ENCODE data around the gene CSRP1. TPM values are rescaled to one million over a fixed set of nuclear protein-coding genes. Genes with fewer than 3 reads are reported as not detected.
A peak's percentile ranks its signal among the peaks of the same experiment; 100 is the strongest.

CSRP1 gene
- total RNA-seq, 4 donors from 2014 or later = 22.7 to 91.1 (median 68.9) TPM

DNA sequence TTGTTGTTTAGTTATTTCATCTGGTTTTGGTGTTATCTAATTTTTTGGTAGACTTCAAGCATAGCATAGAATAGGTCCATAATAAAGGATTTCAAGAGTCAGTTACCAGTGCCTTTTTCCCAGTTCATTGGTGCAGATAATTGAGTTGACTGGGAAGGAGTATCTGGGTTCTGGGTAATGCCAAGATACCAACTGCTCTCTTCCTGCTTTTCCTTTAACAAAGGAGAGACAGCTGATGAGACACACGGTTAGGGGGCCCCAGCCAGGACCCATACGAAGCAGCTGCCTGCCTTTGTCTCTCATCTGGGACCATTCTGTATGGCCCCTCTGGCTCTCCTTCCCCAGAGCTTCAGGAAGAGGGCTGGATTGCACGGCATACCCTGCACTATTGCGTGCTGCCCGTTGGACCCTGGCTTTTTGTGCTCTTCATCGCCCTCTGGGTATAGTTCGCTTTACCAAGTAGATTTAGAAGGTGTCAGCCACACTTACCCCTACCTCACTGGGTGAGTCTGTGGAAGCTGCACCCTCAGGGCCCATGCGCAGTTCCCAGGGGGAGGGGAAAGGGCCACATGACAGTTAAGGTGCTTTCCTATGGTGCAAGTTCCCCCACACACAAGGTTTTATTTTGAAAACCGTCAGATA is 39.0 kb upstream of the CSRP1 start:
- ATAC-seq = no peak

DNA sequence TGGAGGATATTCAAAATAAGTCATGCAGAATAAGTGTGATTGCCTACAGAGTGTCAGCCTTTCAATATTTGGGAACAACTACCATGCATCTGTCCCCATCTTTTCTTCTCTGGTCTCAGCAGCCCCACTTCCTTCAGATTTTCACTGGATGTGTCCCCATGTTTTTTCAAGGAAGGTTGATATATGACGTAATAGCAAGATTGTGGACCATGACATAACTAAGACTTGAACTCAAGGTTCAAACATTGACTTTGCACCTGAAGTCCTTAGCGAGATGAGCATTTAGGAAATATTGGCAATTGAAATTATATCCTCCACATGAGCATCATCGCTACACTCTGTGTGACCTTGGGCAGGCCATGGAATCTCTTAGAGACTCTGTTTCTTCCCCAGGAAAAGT is 37.8 kb upstream of the CSRP1 start:
- Histone ChIP-seq H3K4me3 (no peak overlapping the region), H3K27ac (peak overlapping the region in 1 of 4 donors; percentile 20), H3K4me1 (peaks cover 6 to 9% of the 10 kb centered on the region in 2 donors), H3K27me3 (peaks cover 7 to 19% (median 9%) of the 10 kb centered on the region in 3 donors), H3K9me3 (no peaks in the 10 kb centered on the region), H3K36me3 (no peaks in the 10 kb centered on the region)
- in situ Hi-C loops (cut with MboI; ENCODE audit: low sequenced_read_pairs in 4 of 4) = no loop called here
- TF ChIP-seq CTCF (IDR thresholded peaks at IDR 0.05 in 4 of 5, conservative IDR thresholded peaks at IDR 0.05 in 1 of 5) (no peak), POLR2A (IDR thresholded peaks at IDR 0.05) (no peak)
- DNase-seq (no peak), ATAC-seq (no peak)
- intact Hi-C loops (cut with DNase I; ENCODE audit: low total_unique reads) = no loop called here

More for the DNA sequence above, 39.0 kb upstream of the CSRP1 start:
- H3K4me3 ChIP-seq = no peak overlapping the region
- H3K36me3 ChIP-seq = no peaks in the 10 kb centered on the region
- peaks cover 3 to 7% of the 10 kb centered on the region in 2 donors for H3K4me1 ChIP-seq
- in situ Hi-C loops (cut with MboI; ENCODE audit: low sequenced_read_pairs in 4 of 4) = no loop called here
- TF ChIP-seq POLR2A (IDR thresholded peaks at IDR 0.05) (no peak), CTCF (IDR thresholded peaks at IDR 0.05 in 4 of 5, conservative IDR thresholded peaks at IDR 0.05 in 1 of 5) (no peak)
- no peaks in the 10 kb centered on the region for H3K9me3 ChIP-seq
- intact Hi-C loops (cut with DNase I; ENCODE audit: low total_unique reads) = no loop called here
- DNase-seq = no peak
- peaks cover 0 to 6% (median 0%) of the 10 kb centered on the region in 3 donors for H3K27me3 ChIP-seq
- no peak overlapping the region for H3K27ac ChIP-seq

GRCh38 chr1:201543871-201544642 is 37.1 kb upstream of the CSRP1 start:
- DNase-seq (no peak), ATAC-seq (no peak)
- no peaks in the 10 kb centered on the region for H3K9me3 ChIP-seq
- H3K36me3 ChIP-seq = no peaks in the 10 kb centered on the region
- no peak for TF ChIP-seq CTCF (IDR thresholded peaks at IDR 0.05 in 4 of 5, conservative IDR thresholded peaks at IDR 0.05 in 1 of 5)
- no peak for TF ChIP-seq POLR2A (IDR thresholded peaks at IDR 0.05)
- peak overlapping the region; percentile 2 to 41 (median 16) for H3K27ac ChIP-seq
- H3K27me3 ChIP-seq = peaks cover 12 to 25% (median 14%) of the 10 kb centered on the region in 3 donors
- intact Hi-C loops (cut with DNase I; ENCODE audit: low total_unique reads) (no loop called here), in situ Hi-C loops (cut with MboI; ENCODE audit: low sequenced_read_pairs in 4 of 4) (no loop called here)
- H3K4me3 ChIP-seq = no peak overlapping the region
- H3K4me1 ChIP-seq = peaks cover 11 to 16% of the 10 kb centered on the region in 2 donors

DNA sequence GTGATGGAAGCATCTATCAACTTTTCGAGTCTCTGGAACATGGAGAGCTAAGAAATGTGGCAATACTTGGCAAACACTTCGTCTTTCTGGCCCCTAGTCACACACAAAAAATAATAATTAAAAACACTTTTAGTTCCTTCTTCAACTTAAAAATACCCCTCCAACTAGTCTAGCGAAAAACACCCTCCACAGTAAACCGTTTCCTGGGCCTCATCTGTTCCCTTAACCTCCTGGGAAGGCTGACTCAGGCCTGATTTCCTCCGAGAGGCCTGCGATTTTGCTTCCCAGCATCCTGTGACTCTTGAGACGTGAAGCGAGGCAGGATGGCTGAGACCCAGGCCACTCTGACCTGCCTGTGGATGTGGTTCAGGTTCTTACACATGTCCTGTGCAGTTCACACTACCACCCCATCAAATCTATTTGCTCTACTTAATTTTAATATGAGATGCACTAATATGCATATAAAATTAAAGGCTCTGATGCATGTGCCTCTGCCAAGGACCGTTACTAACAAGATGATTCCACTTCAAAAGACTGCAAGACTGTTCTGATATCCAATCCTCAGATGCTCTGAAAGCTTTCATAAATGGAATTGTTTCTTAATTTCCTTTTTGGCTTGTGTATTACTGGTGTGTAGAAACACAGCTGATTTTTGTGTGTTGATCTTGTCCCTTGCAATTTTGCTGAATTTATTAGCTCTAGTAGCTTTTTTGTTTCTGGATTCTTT is 35.5 kb upstream of the CSRP1 start:
- Histone ChIP-seq H3K36me3 (no peaks in the 10 kb centered on the region), H3K4me1 (peaks cover 22 to 26% of the 10 kb centered on the region in 2 donors), H3K9me3 (no peaks in the 10 kb centered on the region), H3K27me3 (peaks cover 24 to 41% (median 28%) of the 10 kb centered on the region in 3 donors), H3K27ac (peak overlapping the region; percentile 79 to 83 (median 80)), H3K4me3 (no peak overlapping the region)
- DNase-seq = peak in 1 of 2 donors; percentile 42
- no peak for TF ChIP-seq CTCF (IDR thresholded peaks at IDR 0.05 in 4 of 5, conservative IDR thresholded peaks at IDR 0.05 in 1 of 5)
- no peak for TF ChIP-seq POLR2A (IDR thresholded peaks at IDR 0.05)
- peak; percentile 18 to 45 for ATAC-seq
- intact Hi-C loops (cut with DNase I; ENCODE audit: low total_unique reads) = no loop called here
- in situ Hi-C loops (cut with MboI; ENCODE audit: low sequenced_read_pairs in 4 of 4) = no loop called here

Data from gastrocnemius medialis (tissue), 4 donors.